AG08396 (cell line): ENCODE measurements around the gene CEP104.

Experiments
- DNase-seq: peaks from one replicate; pipeline ENCODE4 v3.0.0; 2012; ENCODE audit warnings: low spot score, mixed read lengths

Gene CEP104

GRCh38 chr1:3856923-3857790, at the start of gene CEP104, which contains the start of gene DFFB:
TSS of gene CEP104 (minus strand) at chr1:3857211. CDS start at chr1:3852407, 4,804 bp downstream.
TSS of gene DFFB (plus strand) at chr1:3857476. CDS start at chr1:3857604, 128 bp downstream.
- peak; percentile 100 for DNase-seq

GRCh38 chr1:3906672-3907020, 49.6 kb upstream of the CEP104 start:
- DNase-seq: no peak

GRCh38 chr1:3905953-3906671, 49.1 kb upstream of the CEP104 start:
- DNase-seq: no peak

- DNase-seq: no peak
These were observed 48.4 kb upstream of the CEP104 start for GRCh38 chr1:3905266-3905952.

GRCh38 chr1:3904843-3905185, 47.8 kb upstream of the CEP104 start:
- DNase-seq: no peak

- no peak for DNase-seq
These were observed 47.2 kb upstream of the CEP104 start for GRCh38 chr1:3904006-3904842.

- no peak for DNase-seq
These were observed 46.4 kb upstream of the CEP104 start for GRCh38 chr1:3903141-3904005.

- no peak for DNase-seq
These were observed 45.6 kb upstream of the CEP104 start for GRCh38 chr1:3902571-3903091.

- no peak for DNase-seq
These were observed 45.1 kb upstream of the CEP104 start for GRCh38 chr1:3902111-3902511.

GRCh38 chr1:3900969-3901529, 44.0 kb upstream of the CEP104 start:
- DNase-seq: peak; percentile 99

GRCh38 chr1:3900150-3900968, 43.3 kb upstream of the CEP104 start, which contains the start of gene C1orf174:
TSS of gene C1orf174 (minus strand) at chr1:3900272. CDS start at chr1:3900186, 86 bp downstream.
- peak; percentile 98 for DNase-seq

- DNase-seq: peak; percentile 35
These were observed 42.7 kb upstream of the CEP104 start for GRCh38 chr1:3899754-3900149.

- no peak for DNase-seq
These were observed 42.2 kb upstream of the CEP104 start for GRCh38 chr1:3898994-3899753.

- no peak for DNase-seq
These were observed 41.4 kb upstream of the CEP104 start for GRCh38 chr1:3898475-3898735.

GRCh38 chr1:3896396-3897000, 39.5 kb upstream of the CEP104 start:
- no peak for DNase-seq

GRCh38 chr1:3895951-3896325, 38.9 kb upstream of the CEP104 start:
- no peak for DNase-seq

GRCh38 chr1:3895279-3895950, 38.4 kb upstream of the CEP104 start:
- peak; percentile 46 for DNase-seq
